Panc1 (cell line): ENCODE data around the gene WIPF1.

Source experiments
- CTCF ChIP-seq: fragments of 450-650 bp; IDR thresholded peaks from 2 replicates; pipeline ENCODE4 v1.5.1; 2017; ENCODE audit warnings: mild to moderate bottlenecking
- POLR2AphosphoS5 ChIP-seq: IDR thresholded peaks from 2 replicates; pipeline ENCODE4 v1.6.1; 2012; ENCODE audit warnings: mild to moderate bottlenecking, low read depth, low read length, moderate library complexity
- REST ChIP-seq, 2 experiments: IDR thresholded peaks; 2 replicates each; pipeline ENCODE4 v1.6.1; 2011 to 2012; ENCODE audit warnings: low read depth in 2 of 2, control low read depth in 1 of 2, low read length in 1 of 2, mild to moderate bottlenecking in 1 of 2, moderate library complexity in 1 of 2; ENCODE audit not compliant: insufficient read depth in 1 of 2
- SIN3A ChIP-seq: IDR thresholded peaks from 2 replicates; pipeline ENCODE4 v1.6.1; 2012; ENCODE audit warnings: low read depth, mild to moderate bottlenecking, low read length, moderate library complexity, borderline replicate concordance; ENCODE audit not compliant: insufficient read depth
- TCF7L2 ChIP-seq: IDR thresholded peaks from 2 replicates; pipeline ENCODE4 v1.6.1; 2011; ENCODE audit warnings: mild to moderate bottlenecking, low read depth, low read length, inconsistent platforms

GRCh38 chr2:174636987-174637386, 39.4 kb upstream of the WIPF1 start:
- no peak for TF ChIP-seq CTCF
- TF ChIP-seq REST (IDR thresholded peaks at IDR 0.05; ENCODE audit: insufficient read depth in 1 of 2, low read depth in 2 of 2, low read length in 1 of 2): no peak
- no peak for TF ChIP-seq POLR2AphosphoS5
- TF ChIP-seq SIN3A: no peak
- no peak for TF ChIP-seq TCF7L2
